H1 (cell line): ENCODE data around the gene DGKH. TPM values are rescaled to one million over a fixed set of nuclear protein-coding genes. Genes with fewer than 3 reads are reported as not detected.

Experiments used
- polyA plus RNA-seq, 7 experiments: library from polyadenylated mRNA; depleted of rRNA in 3 of 7; stranded (reverse) in 5 of 7; unstranded in 2 of 7; fragments of >200 nt in 5 of 7; fragments of 200-250 nt in 2 of 7; gene quantifications; 1 replicate in 5 of 7; 2 replicates in 1 of 7; 4 replicates in 1 of 7; pipeline versions ENCODE4 v1.2.1 to v1.2.3, GENCODE V29; 2011 to 2013; ENCODE audit warnings: missing spikeins in 2 of 7, mixed read lengths in 2 of 7
- small RNA-seq: library from polyadenylated mRNA; stranded (forward); fragments of <200 nt; extraction: miRNeasy Mini kit (QIAGEN cat#:217004); gene quantifications from one replicate; pipeline ENCODE3, GENCODE V24; 2013; ENCODE audit not compliant: insufficient read depth
- total RNA-seq: library from RNA; stranded (reverse); fragmentation: NEBNext Ultra II Directional; extraction: Animal tissue kit (Norgen Biotek cat#: 25700); gene quantifications from 2 replicates; pipeline ENCODE4 v1.2.1, GENCODE V29; 2021

Gene DGKH
- total and polyA plus RNA-seq, 2 of the 8 experiments (the other 6 are each of a cell fraction or from before 2014, with no cell fraction given) = 2.1 to 7.9 TPM

Small RNA genes lying within 50 kb of the gene (small RNA-seq; reads per million reads assigned to genes)
- gene RPS28P8 = not detected

Other genes with a start within 250 kb of the DGKH start
- 17.9 and 19.6 TPM in 2 replicates for gene VWA8, start 87.5 kb upstream of the DGKH start, total RNA-seq
- 4.6 and 5.9 TPM in 2 replicates for gene VWA8, start 87.5 kb upstream of the DGKH start, polyA plus RNA-seq (2011; rRNA removed)
- gene AKAP11, start 223.5 kb downstream of the DGKH start, total RNA-seq = 21.7 and 21.9 TPM in 2 replicates
- 2.7 and 4.5 TPM in 2 replicates for gene AKAP11, start 223.5 kb downstream of the DGKH start, polyA plus RNA-seq (2011; rRNA removed)